Activated naive CD4-positive, alpha-beta T cell treated with anti-CD3 and anti-CD28 coated beads, Interleukin-2, amount 50 U/mL, for 24 hours (primary cell): ENCODE data around the gene ABAT.
"Not testable (repeated sequence)": the region's sequence is repeated elsewhere in the genome, so short reads cannot be mapped to it uniquely, and the experiment has no call there.

Experiments
- H3K27ac Mint-ChIP-seq: one replicate; pipeline ENCODE4 v1.8.0; 2021; ENCODE audit warnings: mild to moderate bottlenecking, mixed read lengths
- H3K27me3 Mint-ChIP-seq: one replicate; pipeline ENCODE4 v1.8.0; 2021; ENCODE audit warnings: mixed read lengths
- H3K36me3 Mint-ChIP-seq: one replicate; pipeline ENCODE4 v1.8.0; 2021; ENCODE audit warnings: mixed read lengths
- H3K4me1 Mint-ChIP-seq: one replicate; pipeline ENCODE4 v1.8.0; 2021; ENCODE audit warnings: mixed read lengths
- H3K4me3 Mint-ChIP-seq: one replicate; pipeline ENCODE4 v1.8.0; 2021; ENCODE audit warnings: mild to moderate bottlenecking, mixed read lengths
- H3K9me3 Mint-ChIP-seq: one replicate; pipeline ENCODE4 v1.8.0; 2021; ENCODE audit warnings: mixed read lengths

Gene ABAT

DNA sequence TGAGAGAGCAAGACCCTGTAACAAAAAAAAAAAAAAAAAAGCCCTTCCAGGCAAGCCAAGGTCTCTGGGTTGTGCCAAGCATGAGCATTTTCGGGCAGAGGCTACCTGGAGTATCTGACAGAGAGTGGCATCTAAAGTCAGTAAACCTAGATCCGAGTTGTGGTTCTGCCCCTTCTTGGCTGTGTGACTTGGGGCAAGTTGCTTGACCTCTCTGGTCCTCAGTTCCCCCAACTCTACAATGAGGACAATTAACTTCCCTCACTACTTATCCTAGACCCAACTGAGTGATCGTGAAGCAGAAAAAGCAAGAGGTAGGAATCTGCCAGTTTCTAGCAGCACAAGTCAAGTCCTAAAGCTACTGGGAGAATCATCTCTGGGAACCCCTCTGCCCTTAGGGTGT lies 88.7 kb downstream of the ABAT start:
- Mint-ChIP-seq H3K27ac (no peak overlapping the region), H3K4me3 (no peak overlapping the region), H3K9me3 (no peaks in the 10 kb centered on the region), H3K36me3 (peaks cover 3% of the 10 kb centered on the region), H3K4me1 (no peaks in the 10 kb centered on the region), H3K27me3 (no peaks in the 10 kb centered on the region)

DNA sequence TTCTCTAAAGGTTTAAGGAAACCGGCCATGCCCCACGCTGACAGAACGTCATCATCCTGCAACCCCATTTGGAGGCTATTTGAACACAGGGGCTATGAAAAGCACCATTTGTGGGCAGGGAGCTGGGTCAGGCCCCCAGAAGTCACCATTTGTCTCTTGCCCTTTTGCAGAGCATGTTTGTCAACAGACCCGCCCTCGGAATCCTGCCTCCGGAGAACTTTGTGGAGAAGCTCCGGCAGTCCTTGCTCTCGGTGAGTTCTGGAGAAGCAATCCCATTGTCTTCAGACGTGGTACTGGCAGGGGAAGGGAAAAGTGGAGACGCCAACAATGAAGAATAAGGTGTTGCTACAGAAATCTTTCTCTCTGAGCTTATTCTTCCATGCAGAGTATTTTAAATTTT lies 89.5 kb downstream of the ABAT start:
- Mint-ChIP-seq H3K36me3 (peaks cover 3% of the 10 kb centered on the region), H3K27ac (no peak overlapping the region), H3K4me1 (no peaks in the 10 kb centered on the region), H3K27me3 (no peaks in the 10 kb centered on the region), H3K4me3 (no peak overlapping the region), H3K9me3 (no peaks in the 10 kb centered on the region)

GRCh38 chr16:8764525-8765250 lies 90.3 kb downstream of the ABAT start:
- H3K4me1 Mint-ChIP-seq, result no peaks in the 10 kb centered on the region
- H3K9me3 Mint-ChIP-seq, result no peaks in the 10 kb centered on the region
- peaks cover 3% of the 10 kb centered on the region for H3K36me3 Mint-ChIP-seq
- no peaks in the 10 kb centered on the region for H3K27me3 Mint-ChIP-seq
- no peak overlapping the region for H3K4me3 Mint-ChIP-seq
- no peak overlapping the region for H3K27ac Mint-ChIP-seq

DNA sequence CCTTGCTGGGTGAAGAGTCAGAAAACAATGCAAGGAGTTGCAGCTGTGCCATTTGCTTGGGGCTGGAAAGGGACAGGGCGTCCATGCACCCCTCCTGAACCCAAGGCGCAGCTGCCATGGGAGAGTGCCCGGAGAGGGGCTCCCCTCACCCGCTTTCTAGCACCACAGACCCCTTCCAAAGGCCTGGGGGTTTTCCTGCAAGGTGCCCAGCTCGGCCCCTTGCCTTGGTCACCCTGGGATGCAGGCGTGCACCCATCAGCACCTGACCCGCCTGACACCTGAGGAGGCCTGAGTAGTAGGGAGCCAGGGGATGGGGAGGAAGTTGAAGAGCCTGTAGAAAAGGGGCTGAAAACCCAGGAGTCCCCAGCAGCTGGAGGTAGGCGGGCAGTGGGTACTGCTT lies 92.8 kb downstream of the ABAT start:
- no peak overlapping the region for H3K27ac Mint-ChIP-seq
- H3K4me3 Mint-ChIP-seq, result no peak overlapping the region
- no peaks in the 10 kb centered on the region for H3K4me1 Mint-ChIP-seq
- no peaks in the 10 kb centered on the region for H3K9me3 Mint-ChIP-seq
- H3K27me3 Mint-ChIP-seq, result no peaks in the 10 kb centered on the region
- peaks cover 2% of the 10 kb centered on the region for H3K36me3 Mint-ChIP-seq

DNA sequence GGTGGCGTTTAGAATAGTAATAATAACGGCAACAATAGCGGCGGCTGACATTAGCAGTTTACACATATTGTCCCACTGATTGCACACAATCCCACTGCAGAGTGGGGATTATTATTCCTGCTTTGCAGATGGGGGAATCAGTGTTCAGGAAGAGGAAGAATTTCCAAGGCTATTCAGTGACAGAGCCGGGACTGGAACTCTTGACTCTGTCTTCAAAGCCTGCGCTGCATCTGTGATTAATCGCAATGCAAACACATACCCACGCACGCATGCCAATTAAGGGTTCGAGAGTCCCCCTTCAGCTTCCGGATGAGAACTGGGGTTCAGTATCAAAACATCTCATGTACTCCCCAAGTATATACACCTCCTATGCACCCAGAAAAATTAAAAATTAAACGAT lies 93.9 kb downstream of the ABAT start:
- H3K27me3 Mint-ChIP-seq, result no peaks in the 10 kb centered on the region
- H3K36me3 Mint-ChIP-seq, result peaks cover 2% of the 10 kb centered on the region
- H3K27ac Mint-ChIP-seq, result no peak overlapping the region
- H3K4me1 Mint-ChIP-seq, result no peaks in the 10 kb centered on the region
- no peaks in the 10 kb centered on the region for H3K9me3 Mint-ChIP-seq
- no peak overlapping the region for H3K4me3 Mint-ChIP-seq

DNA sequence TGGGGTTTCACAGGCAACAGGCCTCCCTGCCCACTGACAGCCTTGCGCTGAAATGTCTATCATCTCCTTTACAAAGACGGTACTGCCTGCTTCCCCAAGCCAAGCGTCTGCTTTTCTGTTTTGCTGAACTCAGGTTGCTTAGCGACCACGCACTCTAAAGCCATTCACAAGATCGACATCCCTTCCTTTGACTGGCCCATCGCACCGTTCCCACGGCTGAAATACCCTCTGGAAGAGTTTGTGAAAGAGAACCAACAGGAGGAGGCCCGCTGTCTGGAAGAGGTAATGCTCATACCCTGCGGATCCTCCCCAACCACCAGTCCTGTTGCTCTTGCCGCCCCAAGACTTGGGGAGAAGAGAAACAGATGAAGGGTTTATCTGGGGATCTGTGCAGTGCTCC lies 94.3 kb downstream of the ABAT start:
- Mint-ChIP-seq H3K4me1 (no peaks in the 10 kb centered on the region), H3K27me3 (no peaks in the 10 kb centered on the region), H3K4me3 (no peak overlapping the region), H3K27ac (no peak overlapping the region), H3K9me3 (no peaks in the 10 kb centered on the region), H3K36me3 (peaks cover 5% of the 10 kb centered on the region)

DNA sequence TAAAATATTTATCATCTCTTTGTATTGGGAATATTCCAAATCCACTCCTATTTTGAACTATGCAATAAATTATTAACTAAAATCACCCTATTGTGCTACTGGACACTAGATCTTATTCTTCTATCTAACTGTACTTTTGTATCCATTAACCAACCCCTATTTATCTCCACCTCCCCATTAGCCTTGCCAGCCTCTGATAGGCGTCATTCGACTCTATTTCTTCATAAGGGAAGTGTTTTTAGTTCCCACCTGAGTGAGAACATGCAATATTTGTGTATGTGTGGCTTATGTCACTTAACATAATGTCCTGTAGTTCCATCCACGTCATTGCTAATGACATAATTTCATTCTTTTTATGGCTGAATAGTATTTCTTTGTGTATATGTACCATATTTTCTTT lies 99.1 kb downstream of the ABAT start:
- no peak overlapping the region for H3K27ac Mint-ChIP-seq
- no peaks in the 10 kb centered on the region for H3K27me3 Mint-ChIP-seq
- H3K4me3 Mint-ChIP-seq, result no peak overlapping the region
- peaks cover 9% of the 10 kb centered on the region for H3K36me3 Mint-ChIP-seq
- H3K9me3 Mint-ChIP-seq, result no peaks in the 10 kb centered on the region
- no peaks in the 10 kb centered on the region for H3K4me1 Mint-ChIP-seq

GRCh38 chr16:8774208-8774607 lies 99.8 kb downstream of the ABAT start:
- Mint-ChIP-seq H3K27me3 (no peaks in the 10 kb centered on the region), H3K27ac (no peak overlapping the region), H3K4me1 (no peaks in the 10 kb centered on the region), H3K9me3 (no peaks in the 10 kb centered on the region), H3K4me3 (no peak overlapping the region), H3K36me3 (peaks cover 9% of the 10 kb centered on the region)

DNA sequence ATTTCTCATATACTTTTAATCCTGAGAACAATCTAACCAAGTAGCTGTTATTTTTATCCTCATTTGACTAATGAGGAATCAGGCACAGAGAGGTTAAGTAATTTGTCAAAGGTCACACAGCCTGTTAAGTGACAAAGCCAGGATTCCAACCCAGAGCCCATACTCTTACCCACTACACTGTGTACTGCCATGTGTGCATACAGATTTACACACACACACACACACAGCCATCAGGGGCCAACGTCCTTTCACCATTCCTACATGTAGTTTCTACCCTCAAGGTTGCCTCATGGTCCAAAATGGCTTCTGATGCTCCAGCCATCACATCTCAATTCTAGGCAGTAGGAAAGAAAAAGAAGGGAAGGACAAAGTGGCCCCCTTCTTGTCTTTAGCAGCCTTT lies 100.9 kb downstream of the ABAT start:
- H3K27me3 Mint-ChIP-seq, result no peaks in the 10 kb centered on the region
- H3K27ac Mint-ChIP-seq, result no peak overlapping the region
- no peaks in the 10 kb centered on the region for H3K4me1 Mint-ChIP-seq
- no peak overlapping the region for H3K4me3 Mint-ChIP-seq
- peaks cover 11% of the 10 kb centered on the region for H3K36me3 Mint-ChIP-seq
- H3K9me3 Mint-ChIP-seq, result no peaks in the 10 kb centered on the region

DNA sequence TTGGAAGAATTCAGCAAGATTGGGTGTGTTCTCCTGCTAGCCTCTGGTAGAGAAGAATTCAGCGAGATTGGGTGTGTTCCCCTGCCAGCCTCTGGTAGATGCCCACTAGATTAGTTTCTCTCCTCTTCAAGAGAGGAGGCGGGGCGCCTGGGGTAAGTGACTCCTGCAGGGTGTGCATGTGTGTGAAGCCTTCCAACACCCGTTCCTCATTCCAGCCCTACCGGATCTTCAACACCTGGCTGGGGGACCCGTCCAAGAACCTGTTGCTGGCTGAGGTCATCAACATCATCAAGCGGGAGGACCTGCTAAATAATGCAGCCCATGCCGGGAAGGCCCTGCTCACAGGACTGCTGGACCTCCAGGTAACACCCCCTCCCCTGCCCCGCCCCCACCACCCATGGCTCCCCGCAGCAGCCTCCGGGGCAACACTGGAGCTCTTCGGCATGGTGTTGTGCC lies 101.7 kb downstream of the ABAT start:
- H3K36me3 Mint-ChIP-seq, result peaks cover 11% of the 10 kb centered on the region
- H3K4me3 Mint-ChIP-seq, result no peak overlapping the region
- no peaks in the 10 kb centered on the region for H3K27me3 Mint-ChIP-seq
- no peak overlapping the region for H3K27ac Mint-ChIP-seq
- no peaks in the 10 kb centered on the region for H3K4me1 Mint-ChIP-seq
- no peaks in the 10 kb centered on the region for H3K9me3 Mint-ChIP-seq

GRCh38 chr16:8777217-8777616 lies 102.8 kb downstream of the ABAT start:
- Mint-ChIP-seq H3K4me1 (no peaks in the 10 kb centered on the region), H3K9me3 (no peaks in the 10 kb centered on the region), H3K4me3 (no peak overlapping the region), H3K27ac (no peak overlapping the region), H3K36me3 (peaks cover 11% of the 10 kb centered on the region), H3K27me3 (no peaks in the 10 kb centered on the region)

GRCh38 chr16:8781797-8782196 lies 107.4 kb downstream of the ABAT start:
- H3K9me3 Mint-ChIP-seq, result no peaks in the 10 kb centered on the region
- H3K4me1 Mint-ChIP-seq, result no peaks in the 10 kb centered on the region
- H3K27me3 Mint-ChIP-seq, result no peaks in the 10 kb centered on the region
- peaks cover 5% of the 10 kb centered on the region for H3K36me3 Mint-ChIP-seq
- no peak overlapping the region for H3K4me3 Mint-ChIP-seq
- H3K27ac Mint-ChIP-seq, result no peak overlapping the region

DNA sequence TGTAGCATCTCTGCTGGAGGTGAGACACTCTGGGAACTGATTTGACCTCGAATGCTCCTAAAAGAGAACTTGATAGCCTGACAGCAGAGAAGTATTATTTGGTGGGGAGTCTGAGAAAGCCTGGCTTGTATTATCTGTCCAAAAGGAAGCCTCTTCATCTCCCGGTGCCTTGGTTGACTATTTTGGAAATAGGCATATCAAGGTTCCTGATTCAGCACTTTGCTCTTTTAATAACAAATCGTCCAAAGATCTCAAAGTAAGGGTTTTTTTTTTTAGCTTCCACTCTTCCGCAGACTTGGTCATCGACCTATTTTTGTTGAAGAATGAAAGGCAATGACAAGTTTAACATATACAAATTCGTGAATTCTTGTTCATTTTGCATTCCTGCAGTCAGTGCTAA lies 108.3 kb downstream of the ABAT start:
- H3K27me3 Mint-ChIP-seq, result no peaks in the 10 kb centered on the region
- no peak overlapping the region for H3K27ac Mint-ChIP-seq
- H3K4me3 Mint-ChIP-seq, result no peak overlapping the region
- no peaks in the 10 kb centered on the region for H3K9me3 Mint-ChIP-seq
- no peaks in the 10 kb centered on the region for H3K4me1 Mint-ChIP-seq
- peaks cover 2% of the 10 kb centered on the region for H3K36me3 Mint-ChIP-seq

- Mint-ChIP-seq H3K27ac (no peak overlapping the region), H3K27me3 (no peaks in the 10 kb centered on the region), H3K9me3 (no peaks in the 10 kb centered on the region), H3K36me3 (no peaks in the 10 kb centered on the region), H3K4me1 (no peaks in the 10 kb centered on the region), H3K4me3 (no peak overlapping the region)
Measured at GRCh38 chr16:8785408-8785807, 111.0 kb downstream of the ABAT start.

- H3K9me3 Mint-ChIP-seq, H3K4me1 Mint-ChIP-seq, H3K4me3 Mint-ChIP-seq, H3K27me3 Mint-ChIP-seq, H3K27ac Mint-ChIP-seq, H3K36me3 Mint-ChIP-seq: not testable (repeated sequence)
Measured at GRCh38 chr16:8786316-8786715, 111.9 kb downstream of the ABAT start.

GRCh38 chr16:8788578-8789172 lies 114.3 kb downstream of the ABAT start:
- Mint-ChIP-seq H3K27me3 (no peaks in the 10 kb centered on the region), H3K27ac (no peak overlapping the region), H3K4me1 (peaks cover 7% of the 10 kb centered on the region), H3K9me3 (no peaks in the 10 kb centered on the region), H3K36me3 (no peaks in the 10 kb centered on the region), H3K4me3 (no peak overlapping the region)

DNA sequence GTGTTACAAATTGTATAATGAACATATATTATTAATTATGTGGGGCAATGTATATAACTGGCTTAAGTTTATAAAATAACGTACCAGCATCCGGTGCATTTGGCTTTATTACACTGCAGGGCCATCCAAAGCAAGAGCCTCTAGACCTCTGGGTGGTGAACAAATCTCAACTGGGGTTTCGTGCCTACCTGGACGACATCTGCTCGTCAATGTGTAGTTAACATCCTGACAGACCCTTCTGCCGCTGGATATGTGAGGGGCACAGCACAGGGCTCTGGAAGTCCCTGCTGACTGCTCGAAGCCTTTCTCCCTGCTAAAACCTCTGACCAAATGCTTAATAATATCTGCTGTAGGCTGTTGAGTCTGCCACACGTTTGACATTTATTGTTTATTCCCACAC lies 120.7 kb downstream of the ABAT start:
- H3K36me3 Mint-ChIP-seq, result peaks cover 5% of the 10 kb centered on the region
- H3K27me3 Mint-ChIP-seq, result no peaks in the 10 kb centered on the region
- no peak overlapping the region for H3K27ac Mint-ChIP-seq
- H3K9me3 Mint-ChIP-seq, result no peaks in the 10 kb centered on the region
- H3K4me1 Mint-ChIP-seq, result peaks cover 48% of the 10 kb centered on the region
- peak overlapping the region; percentile 19 for H3K4me3 Mint-ChIP-seq
